MM.1S (cell line): ENCODE measurements around the gene INPP4B.

ENCODE experiments used
- DNase-seq: peaks from one replicate; pipeline ENCODE4 v3.0.0-alpha.2; 2015
- H2AFZ ChIP-seq: fragments of 300-600 bp; sonication (generic); 2 replicates; pipeline ENCODE4 v1.6.0; 2016; ENCODE audit warnings: antibody characterized with exemption, low read length
- H3F3A ChIP-seq: fragments of 300-600 bp; sonication (generic); 2 replicates; pipeline ENCODE4 v1.6.1; 2016; ENCODE audit warnings: mild to moderate bottlenecking, antibody characterized with exemption, low read length, moderate library complexity, mixed read lengths; ENCODE audit not compliant: insufficient read depth
- H3K27ac ChIP-seq: fragments of 300-600 bp; sonication (generic); 2 replicates; pipeline ENCODE4 v1.5.1; 2016; ENCODE audit warnings: mild to moderate bottlenecking, low read length
- H3K27me3 ChIP-seq: fragments of 300-600 bp; sonication (generic); replicated peaks from 2 replicates; pipeline ENCODE4 v1.6.0; 2016; ENCODE audit warnings: low read length; ENCODE audit not compliant: insufficient read depth
- H3K36me3 ChIP-seq: fragments of 300-600 bp; sonication (generic); replicated peaks from 2 replicates; pipeline ENCODE4 v1.6.1; 2016; ENCODE audit warnings: mild to moderate bottlenecking, low read length, mixed read lengths; ENCODE audit not compliant: insufficient read depth
- H3K4me1 ChIP-seq: fragments of 300-600 bp; sonication (generic); 2 replicates; pipeline ENCODE4 v1.6.1; 2016; ENCODE audit warnings: low read length, mixed read lengths
- H3K4me2 ChIP-seq: fragments of 300-600 bp; sonication (generic); 2 replicates; pipeline ENCODE4 v1.6.0; 2016; ENCODE audit warnings: low read depth, low read length
- H3K4me3 ChIP-seq: fragments of 300-600 bp; sonication (generic); 2 replicates; pipeline ENCODE4 v1.5.1; 2016; ENCODE audit warnings: low read length, mixed read lengths
- H3K79me2 ChIP-seq: fragments of 300-600 bp; sonication (generic); 2 replicates; pipeline ENCODE4 v1.6.1; 2016; ENCODE audit warnings: mixed run types, low read length, mixed read lengths
- H3K9ac ChIP-seq: fragments of 300-600 bp; sonication (generic); 2 replicates; pipeline ENCODE4 v1.6.1; 2016; ENCODE audit warnings: low read length, mixed read lengths
- H3K9me2 ChIP-seq: fragments of 300-600 bp; sonication (generic); replicated peaks from 2 replicates; pipeline ENCODE4 v1.6.1; 2016; ENCODE audit warnings: mild to moderate bottlenecking, low read length, mixed read lengths; ENCODE audit not compliant: insufficient read depth
- H3K9me3 ChIP-seq: fragments of 300-600 bp; sonication (generic); replicated peaks from 2 replicates; pipeline ENCODE4 v1.6.1; 2016; ENCODE audit warnings: mild to moderate bottlenecking, low read length, mixed read lengths; ENCODE audit not compliant: insufficient read depth
- H4K20me1 ChIP-seq: fragments of 300-600 bp; sonication (generic); 2 replicates; pipeline ENCODE4 v1.6.1; 2016; ENCODE audit warnings: mild to moderate bottlenecking, low read length, moderate library complexity, mixed read lengths; ENCODE audit not compliant: insufficient read depth
- EZH2 ChIP-seq: fragments of 300-600 bp; sonication (generic); optimal IDR thresholded peaks from 2 replicates; pipeline ENCODE3; 2017; ENCODE audit warnings: low read depth, mild to moderate bottlenecking, antibody characterized with exemption, low read length, mixed read lengths
- EZH2phosphoT487 ChIP-seq: fragments of 300-600 bp; sonication (generic); IDR thresholded peaks from 2 replicates; pipeline ENCODE4 v1.6.1; 2018; ENCODE audit warnings: antibody characterized with exemption, low read length
- TF ChIP-seq, protein P1 (sequence below): fragments of 300-600 bp; sonication (generic); IDR thresholded peaks from 2 replicates; pipeline ENCODE4 v1.5.1; 2016; ENCODE audit warnings: antibody characterized with exemption, low read length, mixed read lengths

The INPP4B gene

DNA sequence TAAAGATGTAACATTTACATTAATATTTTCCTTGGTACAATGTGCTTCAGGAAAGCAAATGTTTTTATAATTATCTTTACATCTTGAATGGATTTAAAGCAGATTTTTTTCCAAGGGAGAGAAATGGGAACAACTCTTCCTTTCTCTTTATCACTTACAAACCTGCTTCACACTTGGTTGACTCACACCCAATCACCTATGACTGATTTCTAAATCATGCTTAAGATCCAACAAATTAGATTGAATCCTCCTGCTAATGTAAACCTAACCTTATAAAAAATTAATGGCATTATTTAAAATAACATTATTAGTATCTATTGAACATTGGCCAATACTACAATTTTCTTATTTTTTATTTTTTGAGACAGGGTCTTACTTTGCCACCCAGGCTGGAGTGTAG lies 127.1 kb downstream of the INPP4B start:
- Histone ChIP-seq H3K4me1 (no peaks in the 10 kb centered on the region), H3K9ac (no peak overlapping the region), H3K27me3 (no peaks in the 10 kb centered on the region), H2AFZ (no peak overlapping the region), H3K36me3 (no peaks in the 10 kb centered on the region), H3K9me2 (no peaks in the 10 kb centered on the region), H3K4me2 (no peak overlapping the region), H3K27ac (no peak overlapping the region), H4K20me1 (no peaks in the 10 kb centered on the region), H3K9me3 (no peaks in the 10 kb centered on the region), H3K79me2 (no peaks in the 10 kb centered on the region), H3K4me3 (no peak overlapping the region), H3F3A (no peaks in the 10 kb centered on the region)
- TF ChIP-seq EZH2, result no peak
- TF ChIP-seq, protein P1, sequence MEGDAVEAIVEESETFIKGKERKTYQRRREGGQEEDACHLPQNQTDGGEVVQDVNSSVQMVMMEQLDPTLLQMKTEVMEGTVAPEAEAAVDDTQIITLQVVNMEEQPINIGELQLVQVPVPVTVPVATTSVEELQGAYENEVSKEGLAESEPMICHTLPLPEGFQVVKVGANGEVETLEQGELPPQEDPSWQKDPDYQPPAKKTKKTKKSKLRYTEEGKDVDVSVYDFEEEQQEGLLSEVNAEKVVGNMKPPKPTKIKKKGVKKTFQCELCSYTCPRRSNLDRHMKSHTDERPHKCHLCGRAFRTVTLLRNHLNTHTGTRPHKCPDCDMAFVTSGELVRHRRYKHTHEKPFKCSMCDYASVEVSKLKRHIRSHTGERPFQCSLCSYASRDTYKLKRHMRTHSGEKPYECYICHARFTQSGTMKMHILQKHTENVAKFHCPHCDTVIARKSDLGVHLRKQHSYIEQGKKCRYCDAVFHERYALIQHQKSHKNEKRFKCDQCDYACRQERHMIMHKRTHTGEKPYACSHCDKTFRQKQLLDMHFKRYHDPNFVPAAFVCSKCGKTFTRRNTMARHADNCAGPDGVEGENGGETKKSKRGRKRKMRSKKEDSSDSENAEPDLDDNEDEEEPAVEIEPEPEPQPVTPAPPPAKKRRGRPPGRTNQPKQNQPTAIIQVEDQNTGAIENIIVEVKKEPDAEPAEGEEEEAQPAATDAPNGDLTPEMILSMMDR, result no peak
- no peak for TF ChIP-seq EZH2phosphoT487
- no peak for DNase-seq

DNA sequence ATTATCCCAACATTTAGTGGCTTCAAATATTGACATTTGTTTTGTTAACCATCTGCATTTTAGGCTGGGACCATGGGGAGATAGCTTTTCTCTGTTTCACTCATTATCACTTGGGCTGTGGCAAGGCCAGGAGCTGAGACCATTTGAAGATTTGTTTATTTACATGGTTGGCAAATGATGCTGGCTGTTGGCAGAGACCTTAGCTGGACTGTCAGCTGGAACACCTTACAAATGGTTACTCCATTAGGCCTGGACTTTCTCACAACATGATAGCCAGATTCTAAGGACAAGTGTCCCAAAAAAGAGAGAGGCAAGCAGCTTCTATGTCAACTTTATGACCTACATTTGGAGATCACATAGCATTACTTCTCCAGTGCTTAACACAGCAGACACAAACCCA lies 130.4 kb downstream of the INPP4B start:
- Histone ChIP-seq H3K9ac (no peak overlapping the region), H3K9me2 (no peaks in the 10 kb centered on the region), H3K27ac (no peak overlapping the region), H3K4me3 (no peak overlapping the region), H4K20me1 (no peaks in the 10 kb centered on the region), H3K27me3 (no peaks in the 10 kb centered on the region), H3K9me3 (no peaks in the 10 kb centered on the region), H3F3A (no peaks in the 10 kb centered on the region), H2AFZ (no peak overlapping the region), H3K79me2 (no peaks in the 10 kb centered on the region), H3K36me3 (no peaks in the 10 kb centered on the region), H3K4me1 (no peaks in the 10 kb centered on the region), H3K4me2 (no peak overlapping the region)
- DNase-seq, result no peak
- TF ChIP-seq EZH2phosphoT487 (no peak), EZH2 (no peak)
- TF ChIP-seq, protein P1, result no peak

DNA sequence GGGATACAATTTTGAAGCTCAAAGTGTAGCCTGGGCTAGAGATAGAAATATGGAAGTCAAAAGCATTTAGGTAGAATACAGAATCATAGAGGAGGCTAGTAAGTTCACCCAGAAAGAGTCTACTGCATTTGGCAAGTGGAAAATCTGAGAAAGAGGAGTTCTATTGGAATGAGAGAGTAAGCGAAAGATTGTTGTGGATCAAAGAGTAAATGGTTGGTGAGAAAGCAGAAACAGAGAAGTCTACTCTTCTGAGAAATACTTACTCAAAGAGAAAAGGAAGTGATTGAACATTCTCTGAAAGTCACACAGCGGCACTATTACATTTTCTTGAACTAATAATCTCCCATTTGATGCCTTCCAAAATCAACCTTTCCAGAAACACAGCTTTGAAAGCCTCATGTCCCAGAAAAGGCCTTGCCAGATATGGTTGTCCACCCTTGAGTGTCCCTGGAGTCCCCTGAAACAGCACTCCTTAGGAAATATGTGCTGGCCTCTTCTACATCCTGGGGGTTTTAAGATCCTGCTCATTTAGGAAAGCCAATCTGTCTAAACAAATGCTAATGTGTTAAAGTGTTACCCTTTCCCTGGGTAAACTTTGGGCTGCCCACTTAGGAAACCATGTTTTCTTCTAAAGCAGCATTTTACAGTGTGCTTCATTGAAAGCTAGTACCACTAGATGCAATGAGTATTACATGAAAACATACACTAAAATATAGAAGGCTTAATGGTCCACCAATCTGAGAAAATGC lies 132.6 kb downstream of the INPP4B start:
- TF ChIP-seq, protein P1, result no peak
- no peak for TF ChIP-seq EZH2
- TF ChIP-seq EZH2phosphoT487, result no peak
- H2AFZ ChIP-seq, result no peak overlapping the region
- H3K9me3 ChIP-seq, result no peaks in the 10 kb centered on the region
- H3K27me3 ChIP-seq, result no peaks in the 10 kb centered on the region
- no peaks in the 10 kb centered on the region for H3K9me2 ChIP-seq
- H3K36me3 ChIP-seq, result no peaks in the 10 kb centered on the region
- H3K4me1 ChIP-seq, result no peaks in the 10 kb centered on the region
- H3K4me3 ChIP-seq, result no peak overlapping the region
- no peak overlapping the region for H3K4me2 ChIP-seq
- H3K27ac ChIP-seq, result no peak overlapping the region
- DNase-seq, result no peak
- H3K79me2 ChIP-seq, result no peaks in the 10 kb centered on the region
- no peak overlapping the region for H3K9ac ChIP-seq
- H4K20me1 ChIP-seq, result no peaks in the 10 kb centered on the region
- no peaks in the 10 kb centered on the region for H3F3A ChIP-seq
